Adipose tissue (tissue), 3 donors: ENCODE measurements around the gene PTTG1IP. TPM values are rescaled to one million over a fixed set of nuclear protein-coding genes. Genes with fewer than 3 reads are reported as not detected.

Source experiments
- H3K27ac ChIP-seq: one replicate; pipeline ENCODE4 v1.5.1; 2013; ENCODE audit warnings: low read depth, low read length
- WGBS, 3 donors: extraction: QIAGEN DNeasy Blood & Tissue Kit; methylation state at CpG; one replicate each; pipeline ENCODE4 v1.1.7; 2013; 5-methylcytosine and 5-hydroxymethylcytosine counted together
- polyA plus RNA-seq, 3 donors: library from polyadenylated mRNA; stranded (reverse); fragments of 200-250 nt; gene quantifications; one replicate each; pipeline ENCODE4 v1.2.3, GENCODE V29; 2013
- donor health status: healthy with polysubstance abuse.
- donor health status: Bipolar disorder and iron deficiency.
- donor health status: healthy.

Gene PTTG1IP
- polyA plus RNA-seq, 3 donors = 61.3 to 111 (median 69.3) TPM

DNA sequence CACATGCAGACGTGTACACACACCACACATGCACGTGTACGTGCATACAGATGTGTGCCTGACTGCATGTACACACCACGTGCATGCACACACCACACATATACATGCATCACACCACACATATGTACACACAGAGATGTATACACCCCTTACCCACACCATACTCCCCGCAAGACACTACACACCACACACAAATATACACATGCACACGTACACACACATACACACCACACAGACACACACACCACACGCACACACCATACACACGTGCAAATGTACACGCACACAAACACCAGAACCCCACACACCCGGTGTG, 37.5 kb upstream of the PTTG1IP start:
- H3K27ac ChIP-seq = no peak overlapping the region
- WGBS, 3 donors = 54 to 70% (median 68%) methylated on average over 10 of the region's 10 CpGs

DNA sequence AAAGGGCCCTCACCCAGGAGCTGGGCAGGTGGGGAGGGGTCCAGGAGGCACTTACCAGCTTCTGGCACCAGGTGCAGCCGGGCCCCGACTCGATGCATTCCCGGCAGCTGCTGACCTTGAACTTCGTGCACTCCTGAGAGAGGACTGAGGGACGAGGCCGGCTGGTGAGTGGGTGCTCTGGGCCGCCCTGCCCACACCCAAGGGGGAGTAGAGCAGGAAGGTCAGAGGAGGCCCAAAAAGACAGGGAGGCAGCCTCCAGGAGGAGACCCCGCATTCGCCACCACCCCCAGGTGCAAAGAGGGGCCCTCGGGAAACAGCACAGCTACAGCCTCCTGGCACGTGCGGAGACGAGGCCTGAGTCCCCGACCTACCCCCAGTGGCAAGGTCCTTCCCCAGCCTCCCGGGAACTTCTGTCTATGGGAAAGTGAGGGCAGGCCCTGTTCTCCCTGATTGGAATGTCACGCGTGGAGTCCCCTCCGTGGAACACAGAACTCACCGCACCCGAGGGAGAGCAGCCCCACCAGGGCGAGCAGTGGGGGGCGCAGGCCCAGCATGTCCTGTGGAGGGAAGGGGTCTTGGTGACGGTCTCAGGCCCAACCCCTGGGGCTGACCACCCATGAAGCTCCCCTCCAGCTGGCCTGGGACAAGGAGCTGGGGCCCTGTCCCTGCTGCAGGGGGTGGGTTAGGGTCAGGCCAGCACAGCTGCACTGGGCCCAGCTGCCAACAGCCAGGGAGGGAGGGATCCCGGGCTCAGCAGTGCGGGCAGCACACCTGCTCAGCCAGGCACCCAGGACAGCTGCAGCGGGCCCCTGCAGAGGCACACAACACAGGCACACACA, 37.0 kb upstream of the PTTG1IP start:
- no peak overlapping the region for H3K27ac ChIP-seq
- WGBS, 3 donors = 62 to 88% (median 88%) methylated on average over 27 of the region's 27 CpGs

DNA sequence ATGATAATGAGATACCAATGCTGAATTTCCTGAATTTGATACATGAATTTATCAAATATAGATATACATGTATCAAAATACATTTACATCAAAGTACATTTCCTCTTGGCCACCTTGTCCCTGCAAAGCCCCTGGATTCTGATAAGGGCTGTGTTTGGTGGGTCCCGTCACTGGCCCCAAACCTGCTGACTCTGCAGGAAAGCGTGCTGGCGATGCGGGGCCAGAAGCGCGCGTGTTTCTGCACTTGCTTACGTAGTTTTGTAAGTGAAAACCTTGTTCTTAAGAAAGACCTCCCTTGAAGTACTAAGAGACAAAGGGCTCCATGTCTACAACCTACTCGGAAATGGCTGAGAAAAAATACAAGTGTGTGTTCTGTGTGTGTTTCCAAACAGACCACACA, 36.2 kb upstream of the PTTG1IP start:
- H3K27ac ChIP-seq = no peak overlapping the region
- 92 to 95% (median 92%) methylated on average over 9 of the region's 9 CpGs for WGBS, 3 donors

DNA sequence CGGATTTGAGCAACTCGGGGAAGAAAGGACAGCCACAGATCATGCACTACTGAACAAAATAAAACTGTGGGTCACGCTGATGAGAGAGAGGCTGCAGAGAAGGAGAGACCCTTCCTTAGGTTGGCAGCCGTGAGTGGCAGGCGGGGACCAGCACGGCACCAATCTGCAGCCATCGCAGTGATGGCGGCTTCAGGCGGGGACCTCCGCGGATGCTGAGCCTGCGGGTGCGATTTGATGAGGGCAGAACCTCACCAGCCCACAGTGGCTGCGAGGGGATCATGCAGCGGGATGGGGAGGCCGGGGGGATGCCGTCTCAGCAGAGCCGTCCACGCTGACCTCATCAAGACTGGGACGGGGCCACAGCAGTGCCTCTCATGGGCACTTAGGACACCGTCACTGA, 35.4 kb upstream of the PTTG1IP start:
- H3K27ac ChIP-seq = no peak overlapping the region
- 89 to 93% (median 90%) methylated on average over 21 of the region's 21 CpGs for WGBS, 3 donors

DNA sequence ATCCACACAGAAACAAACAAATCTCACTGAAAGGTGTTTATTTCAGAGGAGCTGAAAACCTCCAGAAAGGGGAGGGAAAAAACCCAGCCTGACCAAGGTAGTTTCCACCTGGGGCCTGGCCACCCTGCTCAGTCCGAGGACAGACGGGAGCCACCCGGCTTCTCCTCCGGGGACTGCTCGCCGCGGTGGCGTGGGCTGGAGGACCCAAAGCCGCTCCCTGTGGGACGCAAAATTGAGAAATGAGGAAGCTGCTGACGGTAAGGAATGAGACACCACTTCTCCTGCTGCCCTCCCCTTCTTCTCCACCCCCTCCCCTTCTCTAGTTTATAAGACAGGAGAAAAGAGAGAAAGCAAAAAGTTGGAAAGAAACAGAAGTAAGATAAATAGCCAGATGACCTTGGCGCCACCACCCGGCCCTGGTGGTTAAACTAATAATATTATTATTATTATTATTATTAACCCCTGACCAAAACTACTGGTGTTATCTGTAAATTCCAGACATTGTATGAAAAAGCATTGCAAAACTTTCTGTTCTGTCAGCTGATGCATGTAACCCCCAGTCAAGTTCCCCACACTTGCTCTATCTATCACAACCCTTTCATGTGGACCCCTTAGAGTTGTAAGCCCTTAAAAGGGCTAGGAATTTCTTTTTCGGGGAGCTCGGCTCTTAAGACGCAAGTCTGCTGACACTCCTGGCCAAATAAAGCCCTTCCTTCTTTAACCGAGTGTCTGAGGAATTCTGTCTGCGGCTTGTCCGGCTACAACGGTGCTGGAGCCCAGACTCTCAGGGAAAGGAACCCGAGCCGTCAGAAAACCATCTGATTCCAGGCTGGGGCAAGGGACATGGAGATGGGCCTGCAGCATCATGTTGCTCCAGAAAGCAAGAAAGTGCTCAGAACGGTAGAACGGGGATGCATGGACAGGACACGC, 34.7 kb upstream of the PTTG1IP start:
- no peak overlapping the region for H3K27ac ChIP-seq

DNA sequence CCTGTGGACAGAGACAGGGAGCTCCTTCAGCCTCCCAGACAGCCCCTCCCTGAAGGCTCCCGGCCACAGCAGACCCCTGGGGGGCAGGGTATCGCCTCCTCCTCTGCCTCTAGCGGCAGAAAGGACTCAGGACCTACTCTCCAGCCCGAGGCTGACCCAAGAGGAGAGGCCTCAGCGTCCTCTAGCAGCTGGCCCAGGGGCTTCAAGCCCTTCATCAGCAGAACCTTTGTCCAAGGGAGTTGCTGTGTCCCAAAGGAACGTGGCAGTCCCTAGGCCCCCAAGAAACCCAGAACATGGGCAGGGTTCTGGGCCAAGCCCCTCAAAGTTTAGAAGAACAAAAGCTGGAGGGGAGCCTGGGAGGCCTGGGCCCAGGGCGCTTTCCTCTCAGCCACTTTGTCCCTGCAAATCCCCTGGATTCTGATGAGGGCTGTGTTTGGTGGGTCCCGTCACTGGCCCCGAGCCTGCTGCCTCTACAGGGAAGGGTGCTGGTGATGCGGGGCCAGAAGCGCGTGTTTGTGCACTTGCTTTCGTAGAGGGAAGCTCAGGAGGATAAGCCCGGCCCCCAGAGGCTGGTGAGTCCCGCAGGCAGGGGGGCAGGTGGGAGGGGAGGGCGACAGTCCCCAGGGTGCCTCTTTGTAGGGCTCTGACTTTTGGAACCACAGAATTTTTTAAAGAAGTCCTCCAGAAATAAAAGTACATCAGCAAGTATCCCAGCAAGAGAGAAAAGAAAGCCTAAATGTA, 33.9 kb upstream of the PTTG1IP start:
- 51 to 68% (median 67%) methylated on average over 16 of the region's 16 CpGs for WGBS, 3 donors
- H3K27ac ChIP-seq = no peak overlapping the region

More for the DNA sequence above, 34.7 kb upstream of the PTTG1IP start:
- 34 to 58% (median 34%) methylated on average over 25 of the region's 25 CpGs for WGBS, 3 donors

DNA sequence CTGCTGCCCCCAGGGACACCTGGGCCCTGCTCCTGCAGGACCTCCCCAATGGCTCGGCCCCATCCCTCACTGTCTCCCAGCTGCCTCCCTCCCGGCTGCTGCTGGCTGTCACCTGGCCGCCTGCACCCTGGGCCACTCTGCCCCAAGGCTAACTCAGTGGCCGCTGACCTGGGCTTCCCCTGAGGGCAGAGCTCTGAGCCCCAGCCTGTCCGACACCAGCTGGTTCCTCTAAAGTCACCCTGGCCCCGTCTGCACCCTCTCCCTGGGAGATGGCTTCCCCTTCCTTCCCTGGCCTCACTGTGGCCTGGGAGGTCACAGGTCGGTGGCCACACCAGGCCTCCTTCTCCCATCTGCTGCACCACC, 32.2 kb upstream of the PTTG1IP start:
- no peak overlapping the region for H3K27ac ChIP-seq
- 68 to 77% (median 76%) methylated on average over 5 to 7 of the region's 7 CpGs for WGBS, 3 donors

DNA sequence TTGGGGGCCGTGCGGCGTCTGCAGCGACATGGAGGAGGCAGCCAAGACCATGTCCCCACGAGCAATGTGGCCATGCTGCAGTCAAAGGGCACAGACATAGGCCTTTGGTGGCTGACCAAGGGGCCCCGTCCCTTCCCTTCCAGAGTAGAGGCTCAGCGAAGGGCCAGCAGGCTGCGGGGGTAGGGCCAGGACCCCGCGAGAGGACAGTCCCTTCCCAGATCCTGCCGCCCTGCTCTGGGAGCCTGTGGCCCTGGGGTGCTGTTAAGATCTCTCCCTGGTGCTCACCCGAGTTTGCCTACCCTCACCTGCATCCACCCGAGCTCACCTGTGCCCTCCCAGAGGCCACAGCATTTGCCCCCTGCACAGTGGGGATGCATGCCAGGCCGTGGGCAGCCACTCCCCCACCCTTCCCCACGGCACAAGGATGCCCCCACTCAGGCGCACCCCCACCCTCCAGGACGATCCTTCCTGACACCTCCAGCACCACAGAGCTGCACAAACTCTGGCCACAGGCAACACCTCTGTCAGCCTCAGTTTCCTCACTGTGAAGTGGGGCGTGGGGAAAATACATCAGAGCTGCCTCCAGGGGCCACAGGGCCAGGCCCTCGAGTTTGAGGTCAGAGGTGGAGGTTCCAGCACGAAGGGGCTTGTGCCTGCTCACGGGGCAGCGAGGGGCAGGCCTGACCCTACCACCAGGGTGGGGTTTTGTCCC, 31.7 kb upstream of the PTTG1IP start:
- no peak overlapping the region for H3K27ac ChIP-seq
- 85 to 91% (median 85%) methylated on average over 21 to 22 of the region's 22 CpGs for WGBS, 3 donors

DNA sequence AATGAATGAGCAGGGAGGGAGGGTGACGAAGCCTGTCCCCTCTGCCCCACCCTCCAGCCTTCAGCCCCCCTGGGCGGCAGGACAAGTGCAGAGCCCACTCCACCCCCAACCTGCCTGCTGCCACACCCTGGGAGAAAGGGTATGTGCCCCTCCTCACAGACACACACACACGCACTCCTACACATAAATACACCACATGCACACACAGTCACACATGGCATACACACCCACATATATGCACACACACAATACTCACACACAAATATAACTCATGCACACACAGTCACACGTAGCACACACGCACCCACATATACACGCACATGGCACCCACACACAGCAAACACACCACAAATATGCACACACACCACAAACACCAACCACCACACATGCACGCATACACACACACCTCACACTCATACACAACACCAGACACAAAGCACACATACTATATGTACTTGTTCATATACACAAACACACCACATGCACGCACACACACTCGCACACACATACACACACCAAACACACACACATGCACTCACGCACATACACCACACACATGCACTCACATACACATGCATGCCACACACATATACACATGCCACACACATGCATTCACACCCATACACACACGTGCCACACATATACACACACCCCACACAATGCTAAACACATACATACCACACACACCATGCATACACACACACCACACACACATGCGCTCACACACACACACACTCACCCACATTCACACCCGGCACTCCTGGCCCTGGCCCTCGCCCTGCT, 30.8 kb upstream of the PTTG1IP start:
- WGBS, 3 donors = 83 to 94% (median 94%) methylated on average over 14 of the region's 14 CpGs
- H3K27ac ChIP-seq = no peak overlapping the region

DNA sequence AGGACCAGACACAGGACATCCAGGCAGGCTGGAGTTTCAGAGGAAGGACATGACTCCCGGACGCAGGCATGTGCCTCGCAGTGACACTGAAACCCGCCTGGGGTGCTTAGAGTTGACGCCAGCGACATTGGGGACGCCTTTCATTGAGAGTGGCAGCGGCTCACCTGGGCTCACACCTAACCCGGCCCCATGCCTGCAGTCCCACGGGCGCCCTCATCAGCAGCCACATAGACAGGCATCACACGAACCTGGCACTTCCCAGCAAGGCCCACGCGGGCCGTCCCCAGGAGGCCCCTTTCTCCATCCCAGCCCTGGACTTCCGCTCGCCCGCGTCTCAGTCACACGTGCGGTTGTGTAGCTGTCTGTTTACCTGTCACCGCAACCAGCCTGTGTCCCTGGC, 30.2 kb upstream of the PTTG1IP start:
- 66 to 88% (median 83%) methylated on average over 22 of the region's 22 CpGs for WGBS, 3 donors
- H3K27ac ChIP-seq = no peak overlapping the region

DNA sequence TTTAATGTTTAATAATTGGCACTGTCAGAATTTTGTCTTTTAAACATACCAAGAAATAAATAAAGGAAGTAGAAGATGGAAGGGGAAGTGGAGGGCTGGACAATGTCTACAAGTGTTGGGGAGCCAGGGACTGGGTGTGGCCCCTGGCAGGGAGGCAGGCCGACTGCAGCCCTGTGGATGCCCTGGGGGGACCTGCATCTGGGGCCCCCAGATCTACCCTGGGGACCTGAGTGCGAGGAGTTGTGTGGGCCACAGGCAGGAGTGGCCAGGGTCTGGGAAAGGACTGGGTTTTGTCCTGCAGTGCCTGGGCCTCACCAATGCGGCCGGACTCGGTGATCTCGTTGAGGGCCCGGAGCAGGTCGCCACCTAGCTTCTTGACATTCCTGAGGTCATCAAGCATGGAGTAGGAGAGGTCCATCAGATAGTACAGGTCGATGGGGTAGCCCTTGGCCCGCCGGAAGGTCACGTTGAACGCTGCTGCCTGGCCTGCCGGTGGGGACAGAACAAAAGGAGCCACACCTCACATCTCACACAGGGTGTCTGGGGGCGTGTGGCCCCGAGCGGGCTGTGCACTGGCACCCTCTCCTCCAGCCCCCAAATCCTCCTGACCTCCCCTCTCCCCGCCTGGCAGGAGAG, 29.7 kb upstream of the PTTG1IP start:
- no peak overlapping the region for H3K27ac ChIP-seq
- 73 to 85% (median 82%) methylated on average over 18 of the region's 18 CpGs for WGBS, 3 donors

DNA sequence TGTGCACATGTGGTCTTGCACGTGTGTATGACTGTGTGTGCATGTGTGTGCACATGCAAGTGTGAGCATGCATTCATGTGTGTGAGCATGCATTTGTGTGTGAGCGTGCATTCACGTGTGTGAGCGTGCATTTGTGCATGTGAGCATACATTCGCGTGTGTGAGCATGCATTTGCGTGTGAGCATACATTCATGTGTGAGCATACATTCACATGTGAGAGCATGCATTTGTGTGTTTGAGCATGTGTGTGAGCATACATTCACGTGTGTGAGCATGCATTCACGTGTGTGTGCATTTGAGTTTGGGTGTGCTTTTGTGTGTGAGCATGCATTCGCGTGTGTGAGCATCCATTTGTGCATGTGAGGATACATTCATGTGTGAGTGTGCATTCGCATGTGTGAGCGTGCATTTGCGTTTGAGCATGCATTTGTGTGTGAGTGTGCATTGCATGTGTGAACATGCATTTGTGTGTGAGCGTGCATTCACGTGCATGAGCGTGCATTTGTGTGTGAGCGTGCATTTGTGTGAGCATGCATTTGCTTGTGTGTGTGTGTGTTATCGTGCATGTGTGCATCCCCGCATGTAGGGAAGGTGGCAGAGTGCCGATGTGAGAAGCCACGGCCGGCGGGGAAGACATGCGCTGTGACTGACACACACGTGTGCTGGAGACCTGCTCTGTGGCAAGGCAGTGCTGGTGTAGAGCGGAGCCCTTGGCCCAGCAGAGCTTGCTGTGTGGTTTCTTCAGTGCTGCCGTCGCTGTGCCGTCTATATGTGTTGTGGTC, 29.0 kb upstream of the PTTG1IP start:
- H3K27ac ChIP-seq = no peak overlapping the region
- WGBS, 3 donors = 89 to 91% (median 90%) methylated on average over 30 of the region's 30 CpGs

DNA sequence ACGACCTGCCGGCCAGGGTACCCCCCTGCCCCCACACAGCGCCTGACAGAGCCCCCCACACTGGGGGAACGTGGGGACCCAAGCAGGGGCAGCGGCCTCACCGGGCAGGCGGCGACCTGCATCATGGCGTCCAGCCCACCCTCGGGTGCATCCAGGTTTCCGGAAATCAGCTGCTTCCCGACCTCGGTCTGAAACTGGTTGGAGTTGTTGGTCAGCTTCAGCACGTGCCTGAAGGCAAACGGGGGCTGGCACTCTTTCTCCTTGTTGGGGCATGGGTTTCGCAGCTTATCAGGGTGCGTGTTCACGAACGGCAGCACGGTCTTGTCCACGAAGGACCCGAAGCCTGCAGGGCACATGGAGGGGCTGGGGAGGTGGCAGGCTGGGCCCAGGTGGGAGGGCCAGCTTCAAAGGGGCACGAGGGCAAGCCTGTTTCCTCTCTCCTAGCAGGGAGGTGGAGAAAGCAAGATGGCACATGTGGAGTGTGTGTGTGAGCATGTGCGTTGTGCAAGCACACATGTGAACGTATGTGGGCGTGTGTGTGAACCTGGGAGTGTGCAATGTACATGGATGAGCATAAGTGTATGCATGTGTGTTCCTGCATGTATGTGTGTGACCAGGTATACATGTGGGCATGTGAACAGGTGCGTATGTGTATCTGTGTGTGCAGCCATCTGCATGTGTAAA, 28.0 kb upstream of the PTTG1IP start:
- no peak overlapping the region for H3K27ac ChIP-seq
- 69 to 85% (median 78%) methylated on average over 27 of the region's 27 CpGs for WGBS, 3 donors

DNA sequence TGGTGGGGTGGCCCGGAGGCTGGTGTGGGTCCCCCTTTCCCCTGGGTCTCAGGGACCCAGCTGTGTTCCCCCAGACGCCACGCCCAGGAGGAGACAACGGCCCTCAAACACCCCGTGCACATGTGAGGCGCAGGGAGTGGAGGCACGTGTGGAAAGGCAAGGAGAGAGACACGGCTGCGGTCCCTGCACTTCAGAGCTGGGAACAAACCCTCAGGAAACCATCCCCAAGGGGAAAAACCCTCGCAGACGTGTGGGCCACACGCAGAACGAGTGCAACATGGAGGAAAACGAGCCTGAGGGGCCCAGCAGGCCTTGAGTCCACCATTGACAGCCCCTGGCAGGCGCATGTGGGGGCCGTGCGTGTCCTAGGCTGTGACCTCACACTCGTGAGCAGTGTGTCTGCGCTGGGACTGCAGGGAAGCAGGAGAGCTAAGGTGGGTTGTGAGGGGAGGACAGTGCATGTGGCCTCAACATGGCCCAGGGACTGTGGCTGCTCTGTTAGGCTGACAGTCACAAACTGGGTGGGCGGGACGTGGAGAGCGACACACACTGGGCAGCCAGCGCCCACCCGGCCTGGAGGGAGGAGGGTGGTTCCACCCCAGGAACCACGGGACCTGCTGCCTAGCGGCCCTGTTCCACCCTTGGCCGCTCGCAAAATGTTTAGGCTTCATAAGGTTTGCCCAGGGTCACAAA, 27.2 kb upstream of the PTTG1IP start:
- 71 to 84% (median 77%) methylated on average over 27 to 28 of the region's 28 CpGs for WGBS, 3 donors
- no peak overlapping the region for H3K27ac ChIP-seq

DNA sequence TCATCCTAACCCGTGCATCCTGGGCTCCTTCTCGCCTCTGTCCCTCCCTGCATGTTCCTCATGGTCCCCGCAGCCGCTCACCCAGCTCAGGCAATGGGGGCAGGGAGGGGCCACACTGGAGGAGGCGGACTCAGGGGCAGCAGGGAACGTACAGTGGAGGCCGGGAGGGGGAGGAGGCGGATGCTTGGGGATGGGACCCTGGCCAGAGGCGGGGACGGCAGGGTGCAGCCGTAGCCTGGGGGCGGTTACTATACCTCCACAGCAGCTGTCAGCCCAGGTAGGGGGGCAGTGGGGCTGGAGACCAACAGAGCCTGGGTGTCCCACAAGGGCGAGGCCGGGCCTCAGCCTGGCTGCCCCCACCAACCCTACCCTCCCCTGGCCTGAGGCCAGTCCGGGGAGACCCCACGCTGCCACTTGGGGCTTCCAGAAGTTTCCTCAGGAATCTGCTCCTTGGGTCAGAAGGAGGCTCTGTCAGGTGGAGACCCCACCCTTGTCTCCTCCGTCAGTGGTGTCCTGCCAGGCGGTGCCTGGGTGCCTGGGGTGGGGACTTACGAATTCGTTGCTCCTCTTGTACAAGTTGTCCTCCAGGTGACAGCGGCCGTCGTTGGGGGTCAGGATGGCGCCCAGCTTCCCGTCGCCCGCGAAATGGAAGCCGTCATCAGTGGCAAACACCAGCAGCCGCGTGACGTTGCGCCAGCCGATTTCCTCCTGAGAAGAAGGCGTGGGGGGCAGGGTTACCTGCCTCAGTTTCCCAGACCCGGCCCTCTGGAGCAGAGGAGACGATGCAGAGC, 26.5 kb upstream of the PTTG1IP start:
- WGBS, 3 donors = 75 to 81% (median 80%) methylated on average over 36 to 37 of the region's 37 CpGs
- H3K27ac ChIP-seq = no peak overlapping the region
